Epithelial cell of esophagus (primary cell): ENCODE measurements around the gene B4GALNT3.

Experiments used
- DNase-seq: peaks from one replicate; pipeline ENCODE4 v3.0.0; 2010; ENCODE audit warnings: low read depth
- H3K4me3 ChIP-seq: 2 replicates; pipeline ENCODE4 v1.5.1; 2011; ENCODE audit warnings: mild to moderate bottlenecking, low read length, control low read depth
- CTCF ChIP-seq: IDR thresholded peaks from 2 replicates; pipeline ENCODE4 v1.5.1; 2011; ENCODE audit warnings: low read depth, mild to moderate bottlenecking, low read length, control low read depth, inconsistent platforms; ENCODE audit not compliant: insufficient read depth; ENCODE audit errors: missing control alignments

B4GALNT3 gene

GRCh38 chr12:537772-538171, 78.0 kb downstream of the B4GALNT3 start:
- TF ChIP-seq CTCF, result no peak
- no peak overlapping the region for H3K4me3 ChIP-seq
- peak; percentile 97 for DNase-seq

GRCh38 chr12:538731-539539, 79.2 kb downstream of the B4GALNT3 start:
- TF ChIP-seq CTCF, result no peak
- peak; percentile 84 for DNase-seq
- H3K4me3 ChIP-seq, result no peak overlapping the region

GRCh38 chr12:539540-540310, 80.0 kb downstream of the B4GALNT3 start:
- H3K4me3 ChIP-seq, result no peak overlapping the region
- no peak for TF ChIP-seq CTCF
- DNase-seq, result no peak

- peak; percentile 69 for DNase-seq
- no peak for TF ChIP-seq CTCF
These were observed 82.1 kb downstream of the B4GALNT3 start for GRCh38 chr12:541676-542324.

GRCh38 chr12:542395-543113, 82.8 kb downstream of the B4GALNT3 start:
- no peak for DNase-seq
- H3K4me3 ChIP-seq, result no peak overlapping the region
- no peak for TF ChIP-seq CTCF

More at GRCh38 chr12:541676-542324, 82.1 kb downstream of the B4GALNT3 start:
- H3K4me3 ChIP-seq, result no peak overlapping the region

GRCh38 chr12:543114-543451, 83.3 kb downstream of the B4GALNT3 start:
- no peak for TF ChIP-seq CTCF
- no peak for DNase-seq
- H3K4me3 ChIP-seq, result no peak overlapping the region
